ENCODE results near the gene EIF2D. TPM values are rescaled to one million over a fixed set of nuclear protein-coding genes. Genes with fewer than 3 reads are reported as not detected.

EIF2D gene
- total and polyA plus RNA-seq, 9 of the 15 experiments (the other 6 are each of a cell fraction or from before 2014, with no cell fraction given) = 81.1 to 138 (median 93.9) TPM

- Histone ChIP-seq H3K36me3 (ENCODE audit: control insufficient read depth, insufficient read depth, low read length) (peaks cover 65% of the 10 kb centered on the region; the same call in 2 of the 3 replicates), H3K4me2 (ENCODE audit: insufficient read depth, low read length) (no peak overlapping the region), H3K9me3 (replicated peaks; ENCODE audit: control insufficient read depth, insufficient read depth, low read depth, low read length) (no peaks in the 10 kb centered on the region), H3K4me1 (replicated peaks in 1 of 2; ENCODE audit: control insufficient read depth in 2 of 2, insufficient read depth in 2 of 2, low read length in 2 of 2) (peaks cover 5 to 10% of the 10 kb centered on the region in 2 experiments), H4K20me1 (replicated peaks; ENCODE audit: control insufficient read depth, insufficient read depth, low read length) (peaks cover 3% of the 10 kb centered on the region; the same call in 1 of the 2 replicates), H3K4me3 (no peak overlapping the region), H3K79me2 (ENCODE audit: control insufficient read depth, insufficient read depth, low read length) (peaks cover 28% of the 10 kb centered on the region), H3K27me3 (ENCODE audit: control insufficient read depth in 2 of 2, insufficient read depth in 2 of 2, low read length in 2 of 2) (no peaks in the 10 kb centered on the region), H2AFZ (ENCODE audit: low read depth, low read length) (no peak overlapping the region), H3K27ac (ENCODE audit: extremely low read depth, low read depth, low read length) (no peak overlapping the region), H3K9me1 (ENCODE audit: control insufficient read depth, insufficient read depth, low read length) (peaks cover 5% of the 10 kb centered on the region), H3K9ac (ENCODE audit: insufficient read depth in 1 of 2, low read depth in 2 of 2, low read length in 2 of 2) (peak overlapping the region in 1 of 2 experiments; percentile 33; a peak in 2 of 4 replicates)
- ATAC-seq (no peak), FAIRE-seq (no peak), DNase-seq (ENCODE audit: extremely low read depth in 1 of 4, low spot score in 3 of 4) (no peak)
- CTCF ChIA-PET (ENCODE audit: low intra/inter-chr PET ratio) = no interaction called here
- in situ Hi-C loops (cut with MboI) = no loop called here
- intact Hi-C loops (cut with micrococcal nuclease) = no loop called here
- BruUV-seq (replicated peaks) = no TSS peak
- WGBS (ENCODE audit: insufficient coverage, low coverage, missing lambda C conversion rate) = 87% methylated on average over 8 of the region's 10 CpGs
- TF ChIP-seq CREM (IDR thresholded peaks at IDR 0.05; ENCODE audit: low read depth) (no peak), KDM1A (IDR thresholded peaks at IDR 0.05) (no peak), POLR2H (tag; IDR thresholded peaks at IDR 0.05; ENCODE audit: low read depth) (no peak), ADNP (tag; IDR thresholded peaks at IDR 0.05) (no peak), ZZZ3 (IDR thresholded peaks at IDR 0.05) (no peak), NR2F6 (CRISPR knock-in tag; IDR thresholded peaks at IDR 0.05) (no peak), ZNF24 (IDR thresholded peaks at IDR 0.05) (no peak), FUS (optimal IDR thresholded peaks at IDR 0.05; ENCODE audit: low read depth, low read length) (no peak), TFE3 (CRISPR knock-in tag; IDR thresholded peaks at IDR 0.05) (no peak), CBX1 (IDR thresholded peaks at IDR 0.05; ENCODE audit: low read depth) (no peak), BCLAF1 (IDR thresholded peaks at IDR 0.05; ENCODE audit: borderline replicate concordance in 1 of 2, control insufficient read depth in 1 of 2, low read depth in 2 of 2, low read length in 1 of 2) (no peak), FOXM1 (IDR thresholded peaks at IDR 0.05; ENCODE audit: low read depth) (no peak), FOXM1 (CRISPR knock-in tag; IDR thresholded peaks at IDR 0.05; ENCODE audit: low read depth) (no peak)
- TF ChIP-seq, protein P1, sequence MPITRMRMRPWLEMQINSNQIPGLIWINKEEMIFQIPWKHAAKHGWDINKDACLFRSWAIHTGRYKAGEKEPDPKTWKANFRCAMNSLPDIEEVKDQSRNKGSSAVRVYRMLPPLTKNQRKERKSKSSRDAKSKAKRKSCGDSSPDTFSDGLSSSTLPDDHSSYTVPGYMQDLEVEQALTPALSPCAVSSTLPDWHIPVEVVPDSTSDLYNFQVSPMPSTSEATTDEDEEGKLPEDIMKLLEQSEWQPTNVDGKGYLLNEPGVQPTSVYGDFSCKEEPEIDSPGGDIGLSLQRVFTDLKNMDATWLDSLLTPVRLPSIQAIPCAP (CRISPR knock-in tag; IDR thresholded peaks at IDR 0.05; ENCODE audit: borderline replicate concordance) = no peak
- POLR2A ChIA-PET = interaction anchor here (0.6 to 2.6 kb wide), 6 partner anchors 8 to 371 kb away, joined by 3 to 7 read pairs (median 4); no protein-coding TSS in a partner anchor
Observed at GRCh38 chr1:206568256-206568655, 44.0 kb downstream of the EIF2D start.
